Left renal cortex interstitium (tissue), 4 donors: ENCODE data around the gene DUOXA1. TPM values are rescaled to one million over a fixed set of nuclear protein-coding genes. Genes with fewer than 3 reads are reported as not detected.
"Not testable (repeated sequence)": the region's sequence is repeated elsewhere in the genome, so short reads cannot be mapped to it uniquely, and the experiment has no call there.

Experiments used
- DNase-seq, 4 donors: peaks; one replicate each; pipeline ENCODE4 v3.0.0-alpha.2; 2013; ENCODE audit warnings: low read depth in 4 of 4, low spot score in 2 of 4, missing footprints in 1 of 4
- polyA plus RNA-seq, 4 donors: library from polyadenylated mRNA; unstranded; fragments of 120-200 nt; gene quantifications; one replicate each; pipeline ENCODE4 v1.2.1, GENCODE V29; 2013; ENCODE audit not compliant: insufficient read length in 4 of 4

The DUOXA1 gene
- polyA plus RNA-seq, 4 donors, result 0.10 to 0.42 (median 0.33) TPM; not detected in 1

- DNase-seq, result no peak
Measured at GRCh38 chr15:45114751-45115085, 15.0 kb downstream of the DUOXA1 start.

DNA sequence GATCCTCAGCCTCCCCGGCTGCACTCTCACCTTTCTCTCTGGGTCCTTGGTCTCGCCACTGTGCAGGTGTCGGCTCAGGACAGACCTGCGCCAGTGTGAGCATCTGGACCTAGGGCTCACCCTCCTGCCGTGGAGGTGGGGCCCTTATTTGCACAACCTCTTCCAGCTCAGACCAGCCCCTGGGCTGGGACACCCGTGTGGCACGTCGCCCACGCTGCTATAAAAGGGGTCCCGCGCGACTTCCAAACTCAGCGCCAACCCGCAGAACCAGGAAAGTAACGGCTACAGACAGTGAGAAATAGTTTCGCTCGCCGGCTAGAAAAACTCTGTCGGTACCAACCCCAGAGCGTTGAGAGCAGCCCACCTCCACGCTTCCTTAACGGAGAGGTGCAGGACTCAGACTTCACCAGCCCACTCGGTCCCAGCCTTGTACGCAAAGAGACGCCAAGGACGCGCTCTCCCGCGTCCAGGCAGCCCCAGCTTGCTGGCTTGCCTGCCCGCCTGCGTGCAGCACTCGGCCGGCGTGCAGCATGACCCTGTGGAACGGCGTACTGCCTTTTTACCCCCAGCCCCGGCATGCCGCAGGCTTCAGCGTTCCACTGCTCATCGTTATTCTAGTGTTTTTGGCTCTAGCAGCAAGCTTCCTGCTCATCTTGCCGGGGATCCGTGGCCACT, 15.5 kb downstream of the DUOXA1 start, which contains the start of the genes DUOX2 and DUOXA2:
DUOX2 (minus strand) TSS at position 97 of the 675 bp plus-strand sequence. CDS start 761 bp downstream, outside the sequence.
DUOXA2 (plus strand) TSS at position 251 of the 675 bp plus-strand sequence; CDS start at position 531, 280 bp downstream.
- DNase-seq, result no peak

GRCh38 chr15:45113380-45113990, 16.2 kb downstream of the DUOXA1 start:
- no peak for DNase-seq

- DNase-seq, result no peak
Measured at GRCh38 chr15:45112591-45113379, 16.9 kb downstream of the DUOXA1 start.

DNA sequence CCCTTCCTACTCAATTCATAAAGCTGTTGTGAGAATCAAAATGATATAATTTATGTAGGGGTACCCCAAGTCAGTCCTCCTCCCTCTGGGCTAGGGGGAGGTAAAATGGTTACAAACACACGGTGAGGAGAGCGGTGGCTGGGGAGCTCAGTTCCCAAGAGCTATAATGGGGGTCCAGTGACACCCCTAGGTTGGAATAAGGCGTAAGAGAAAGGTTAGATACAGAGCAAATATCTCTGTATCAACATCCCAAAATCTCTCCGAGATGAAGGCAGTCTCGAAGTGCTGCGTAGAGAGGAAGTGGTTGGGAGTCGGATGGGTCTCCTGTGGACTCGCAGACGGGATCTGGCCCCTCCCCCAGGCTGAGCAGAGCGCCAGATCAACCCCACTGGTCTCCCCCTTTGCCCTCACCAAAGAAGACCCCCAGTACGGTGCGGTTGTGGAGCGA, 17.5 kb downstream of the DUOXA1 start:
- no peak for DNase-seq

GRCh38 chr15:45111390-45112142, 18.1 kb downstream of the DUOXA1 start:
- no peak for DNase-seq

GRCh38 chr15:45110256-45110820, 19.3 kb downstream of the DUOXA1 start:
- no peak for DNase-seq

- no peak for DNase-seq
Measured at GRCh38 chr15:45107941-45108630, 21.6 kb downstream of the DUOXA1 start.

- no peak for DNase-seq
Measured at GRCh38 chr15:45106002-45106790, 23.5 kb downstream of the DUOXA1 start.

- no peak for DNase-seq
Measured at GRCh38 chr15:45105586-45105985, 24.1 kb downstream of the DUOXA1 start.

DNA sequence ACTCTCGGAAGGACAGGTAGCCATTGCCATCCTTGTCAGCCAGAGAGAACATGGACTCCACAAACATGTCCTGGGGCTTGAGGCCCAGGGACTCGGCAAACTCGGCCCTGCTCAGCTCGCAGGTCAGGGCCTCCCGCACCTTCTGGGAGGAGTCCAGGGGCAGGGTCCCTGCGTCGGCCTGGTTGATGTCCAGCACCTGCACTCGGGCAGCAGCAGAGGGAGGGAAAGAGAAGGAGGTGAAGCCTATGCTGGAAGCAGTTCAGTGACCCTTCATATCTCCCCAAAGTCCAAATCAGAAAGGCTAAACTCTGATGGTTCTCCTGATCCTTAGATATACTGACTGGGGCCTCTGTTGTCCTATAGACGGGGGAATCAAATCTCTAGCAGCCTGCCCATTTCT, 25.5 kb downstream of the DUOXA1 start:
- not testable (repeated sequence) for DNase-seq

- no peak for DNase-seq
Measured at GRCh38 chr15:45102226-45102625, 27.5 kb downstream of the DUOXA1 start.

GRCh38 chr15:45101749-45102148, 27.9 kb downstream of the DUOXA1 start:
- DNase-seq, result no peak

DNA sequence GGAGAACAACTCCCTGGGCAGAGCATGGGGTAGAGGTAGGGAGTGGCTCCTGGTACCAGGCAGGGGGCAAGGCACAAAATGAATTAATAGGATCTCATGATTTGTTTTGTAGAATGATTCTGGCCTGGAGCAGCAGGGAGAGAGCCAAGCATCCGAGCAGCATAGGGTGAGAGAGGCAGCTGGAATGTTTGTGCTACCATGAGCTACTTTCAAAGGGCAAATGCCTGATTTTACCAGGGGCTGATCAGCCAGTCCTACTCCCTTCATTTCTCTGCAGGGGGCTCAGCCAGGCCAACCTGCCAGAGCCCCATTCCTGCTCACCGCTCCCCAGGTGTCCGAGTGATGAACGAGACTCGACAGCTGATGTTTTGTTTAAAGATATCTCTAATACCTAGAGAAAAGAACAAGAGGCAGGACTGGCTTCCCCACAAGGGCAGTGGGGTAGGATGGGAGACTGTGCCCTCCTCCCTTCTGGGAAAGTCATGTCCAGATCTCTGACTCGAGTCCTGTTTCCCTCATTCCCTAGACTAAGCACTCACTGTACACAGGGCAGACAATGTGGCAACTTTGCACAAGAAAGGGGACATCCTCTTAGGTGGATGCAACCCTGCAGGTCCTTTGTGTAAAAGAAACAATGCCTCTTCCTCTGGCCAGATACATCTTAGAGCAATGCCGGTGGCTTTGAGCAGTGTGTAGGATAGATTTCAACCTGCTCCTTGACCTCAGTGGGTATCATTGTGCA, 28.6 kb downstream of the DUOXA1 start:
- DNase-seq, result no peak

DNA sequence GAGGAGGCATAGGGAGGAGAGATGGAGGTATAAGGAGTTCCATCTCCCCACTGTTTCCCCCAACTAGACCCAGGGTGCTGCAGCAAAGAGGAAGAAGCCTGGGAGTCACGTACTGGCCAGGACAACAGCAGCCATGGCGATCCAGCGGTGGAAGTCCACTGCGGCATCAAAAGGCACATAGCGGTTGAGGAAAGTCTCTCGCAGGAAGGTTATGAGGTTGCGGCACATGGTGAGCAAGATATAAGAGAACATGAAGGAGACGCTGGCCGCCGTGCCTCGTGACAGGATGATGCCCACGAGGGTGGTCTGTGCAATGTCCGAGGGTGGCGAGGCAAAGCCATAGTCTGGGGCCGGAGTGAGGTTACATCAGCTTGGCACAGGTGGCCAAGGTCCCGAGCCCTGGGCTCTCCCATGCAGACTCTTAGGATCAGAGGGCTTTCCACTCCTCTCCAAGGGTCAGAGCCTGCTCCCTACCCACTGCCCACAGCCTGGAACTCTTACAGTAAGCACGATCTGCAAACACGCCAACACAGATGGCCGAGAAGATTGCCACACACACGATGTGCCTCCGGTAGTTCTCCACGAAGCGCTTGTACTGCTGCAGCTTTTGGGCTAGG, 30.0 kb downstream of the DUOXA1 start:
- no peak for DNase-seq

DNA sequence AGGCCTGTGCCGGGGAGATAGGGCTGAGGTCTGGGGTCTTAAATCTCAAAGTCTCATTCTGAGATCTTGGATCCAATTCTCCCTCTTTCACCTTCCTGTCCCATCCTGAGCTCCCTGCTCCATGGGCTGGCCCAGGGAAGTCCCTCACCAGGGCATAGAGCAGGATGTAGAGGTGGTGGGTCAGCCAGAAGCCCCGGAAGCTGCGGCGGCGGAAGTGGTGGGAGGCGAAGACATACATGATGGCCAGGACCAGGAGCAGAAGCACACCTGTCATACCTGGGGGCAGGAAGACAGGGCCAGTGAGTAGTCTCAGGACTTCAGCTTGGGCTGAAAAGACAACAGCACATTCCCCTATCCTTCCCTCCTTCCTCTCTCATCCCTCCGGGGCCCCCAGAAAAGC, 32.2 kb downstream of the DUOXA1 start:
- no peak for DNase-seq

- DNase-seq, result no peak
Measured at GRCh38 chr15:45095661-45096060, 34.0 kb downstream of the DUOXA1 start.

GRCh38 chr15:45094358-45094730, 35.3 kb downstream of the DUOXA1 start:
- no peak for DNase-seq
